T-helper 2 cell treated with Interferon-gamma antibody and Interleukin-4, amounts not matched to agents 5 μg/mL and 100 μg/mL, for 36 hours (primary cell): ENCODE measurements around the gene B4GALT7.
"Not testable (repeated sequence)": the region's sequence is repeated elsewhere in the genome, so short reads cannot be mapped to it uniquely, and the experiment has no call there.

Source experiments
- DNase-seq: peaks from one replicate; pipeline ENCODE4 v3.0.0; 2021; ENCODE audit warnings: low spot score
- H3K27ac Mint-ChIP-seq: one replicate; pipeline ENCODE4 v1.8.0; 2021; ENCODE audit warnings: mild to moderate bottlenecking, mixed read lengths
- H3K27me3 Mint-ChIP-seq: one replicate; pipeline ENCODE4 v1.8.0; 2021; ENCODE audit warnings: low read depth, mixed read lengths
- H3K36me3 Mint-ChIP-seq: one replicate; pipeline ENCODE4 v1.8.0; 2021; ENCODE audit warnings: low read depth, mixed read lengths
- H3K4me1 Mint-ChIP-seq: one replicate; pipeline ENCODE4 v1.8.0; 2021; ENCODE audit warnings: low read depth, mixed read lengths
- H3K4me3 Mint-ChIP-seq: one replicate; pipeline ENCODE4 v1.8.0; 2022; ENCODE audit warnings: mild to moderate bottlenecking, moderate library complexity, mixed read lengths
- H3K9me3 Mint-ChIP-seq: one replicate; pipeline ENCODE4 v1.8.0; 2021; ENCODE audit warnings: mixed read lengths

B4GALT7 gene

DNA sequence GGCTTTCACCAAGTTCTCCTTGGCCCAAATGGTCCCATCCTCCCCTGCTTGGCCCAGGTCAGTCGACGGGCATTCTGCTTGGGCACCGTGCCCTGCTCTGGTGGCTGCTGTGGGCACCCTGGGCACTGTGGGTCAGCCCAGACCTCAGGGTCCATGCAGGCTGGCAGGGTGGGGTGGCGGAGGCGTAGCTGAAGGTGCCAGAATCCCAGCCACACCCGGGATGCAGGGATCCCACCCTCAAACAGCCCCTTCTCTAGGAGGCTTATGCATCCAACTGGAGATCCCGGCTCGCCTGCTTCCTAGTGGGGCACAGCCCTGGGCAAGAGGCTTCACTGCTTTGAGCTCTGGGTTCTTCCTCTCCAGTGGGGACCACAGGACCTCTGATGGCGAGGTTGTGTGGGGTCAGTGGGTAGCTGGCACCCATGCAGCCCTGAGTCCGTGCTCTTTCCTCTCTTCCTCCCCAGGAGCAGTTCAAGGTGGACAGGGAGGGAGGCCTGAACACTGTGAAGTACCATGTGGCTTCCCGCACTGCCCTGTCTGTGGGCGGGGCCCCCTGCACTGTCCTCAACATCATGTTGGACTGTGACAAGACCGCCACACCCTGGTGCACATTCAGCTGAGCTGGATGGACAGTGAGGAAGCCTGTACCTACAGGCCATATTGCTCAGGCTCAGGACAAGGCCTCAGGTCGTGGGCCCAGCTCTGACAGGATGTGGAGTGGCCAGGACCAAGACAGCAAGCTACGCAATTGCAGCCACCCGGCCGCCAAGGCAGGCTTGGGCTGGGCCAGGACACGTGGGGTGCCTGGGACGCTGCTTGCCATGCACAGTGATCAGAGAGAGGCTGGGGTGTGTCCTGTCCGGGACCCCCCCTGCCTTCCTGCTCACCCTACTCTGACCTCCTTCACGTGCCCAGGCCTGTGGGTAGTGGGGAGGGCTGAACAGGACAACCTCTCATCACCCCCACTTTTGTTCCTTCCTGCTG lies 9.4 kb downstream of the B4GALT7 start:
- H3K27me3 Mint-ChIP-seq, result no peaks in the 10 kb centered on the region
- no peak overlapping the region for H3K4me3 Mint-ChIP-seq
- no peak for DNase-seq
- no peak overlapping the region for H3K27ac Mint-ChIP-seq
- no peaks in the 10 kb centered on the region for H3K9me3 Mint-ChIP-seq
- H3K36me3 Mint-ChIP-seq, result no peaks in the 10 kb centered on the region
- no peaks in the 10 kb centered on the region for H3K4me1 Mint-ChIP-seq

DNA sequence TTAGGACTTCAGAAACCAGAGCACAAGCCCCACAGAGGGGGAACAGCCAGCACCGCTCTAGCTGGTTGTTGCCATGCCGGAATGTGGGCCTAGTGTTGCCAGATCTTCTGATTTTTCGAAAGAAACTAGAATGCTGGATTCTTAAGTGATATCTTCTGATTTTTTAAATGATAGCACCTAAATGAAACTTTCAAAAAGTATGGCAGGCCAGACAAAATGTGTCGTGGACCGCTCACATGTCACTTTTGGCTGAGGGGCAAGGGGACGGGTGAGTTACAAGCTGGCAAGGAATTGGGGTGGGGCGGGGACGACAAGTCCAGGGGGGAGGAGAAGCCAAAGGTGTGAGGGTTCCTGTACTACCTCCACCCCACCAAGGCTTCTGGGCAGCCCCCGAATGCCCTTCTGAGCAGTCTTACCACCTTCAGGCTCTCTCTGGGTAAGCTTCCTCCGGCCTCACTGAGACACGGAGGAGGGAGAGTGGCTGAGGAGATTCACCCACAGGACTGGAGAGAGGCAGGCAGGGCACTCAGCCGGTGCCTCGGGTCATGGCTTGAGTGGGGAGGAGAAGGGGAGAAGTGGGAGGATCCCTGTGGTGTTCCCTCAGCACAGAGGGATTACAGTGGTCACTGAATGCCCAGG lies 10.3 kb downstream of the B4GALT7 start:
- Mint-ChIP-seq H3K4me3 (no peak overlapping the region), H3K27me3 (no peaks in the 10 kb centered on the region), H3K27ac (peak overlapping the region; percentile 74), H3K9me3 (no peaks in the 10 kb centered on the region), H3K4me1 (no peaks in the 10 kb centered on the region), H3K36me3 (no peaks in the 10 kb centered on the region)
- DNase-seq, result no peak

DNA sequence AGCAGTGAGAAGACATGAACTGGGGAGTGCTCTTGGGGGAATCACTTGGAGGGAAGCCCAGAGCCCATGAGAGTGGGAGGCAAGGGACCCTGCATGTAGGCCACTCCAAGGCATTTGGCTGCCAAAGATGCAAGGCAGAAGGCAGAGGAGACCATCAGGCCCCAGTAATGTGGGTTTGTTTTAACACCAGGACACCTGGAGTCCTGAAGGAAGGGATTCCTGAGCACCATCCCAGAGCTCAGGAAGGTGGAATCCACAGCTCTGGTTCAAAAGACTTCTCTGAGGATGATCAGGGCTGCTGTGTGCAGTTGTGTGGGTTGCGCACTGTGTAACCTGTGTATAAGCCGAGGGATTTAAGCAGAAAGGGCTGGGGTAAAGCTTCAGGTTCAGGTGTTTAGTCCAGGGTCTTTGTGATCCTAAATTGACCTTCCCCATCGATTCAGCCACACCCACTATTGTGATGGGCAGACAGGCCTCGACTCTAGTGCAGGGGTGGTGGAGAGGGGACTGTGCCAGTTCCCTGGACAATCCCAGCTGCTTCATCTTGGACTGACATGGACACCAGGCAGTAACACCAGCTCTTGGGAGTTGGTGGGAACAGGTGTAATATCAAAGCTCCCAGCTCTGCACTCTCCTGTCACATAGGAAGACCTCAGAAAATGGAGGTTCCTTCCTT lies 11.0 kb downstream of the B4GALT7 start:
- Mint-ChIP-seq H3K36me3 (peaks cover 3% of the 10 kb centered on the region), H3K27ac (peak overlapping the region; percentile 74), H3K9me3 (no peaks in the 10 kb centered on the region), H3K4me3 (no peak overlapping the region), H3K4me1 (no peaks in the 10 kb centered on the region), H3K27me3 (no peaks in the 10 kb centered on the region)
- DNase-seq, result no peak

DNA sequence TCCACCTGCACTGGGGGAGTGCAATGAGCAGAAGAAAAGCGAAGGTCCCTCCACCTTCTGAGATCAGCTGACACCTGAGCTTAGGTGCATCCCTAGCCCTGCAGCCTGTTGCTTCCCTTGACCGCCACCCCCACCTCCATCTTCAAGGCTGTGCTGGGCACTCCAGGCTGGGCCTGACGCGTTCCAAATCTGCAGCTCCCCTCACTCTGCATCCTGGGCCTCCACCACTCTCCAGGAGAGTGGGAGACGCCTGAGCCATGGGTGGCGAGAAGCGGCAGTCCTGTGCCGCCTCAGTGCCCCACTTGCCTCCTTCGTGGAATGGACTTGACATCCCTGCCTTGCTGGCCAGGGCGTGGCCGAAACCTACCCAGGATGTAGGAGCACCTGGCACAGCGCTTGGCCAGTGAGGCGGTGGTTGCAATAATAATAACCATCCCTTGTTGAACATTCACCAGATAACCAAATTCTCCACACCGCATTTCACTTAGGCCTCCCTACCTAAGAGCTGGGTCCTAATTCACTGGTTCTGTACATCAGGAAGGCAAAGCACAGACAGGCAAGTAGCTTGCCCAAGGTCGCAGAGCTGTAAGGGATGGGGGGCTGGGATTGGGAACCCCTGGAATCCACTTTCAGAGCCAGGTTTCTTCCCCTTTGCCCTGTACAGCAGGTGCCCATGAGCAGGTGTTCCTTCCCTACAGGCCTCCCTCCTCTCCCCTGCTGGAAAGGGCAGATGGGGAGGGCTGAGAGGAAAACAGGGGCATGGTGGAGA lies 11.7 kb downstream of the B4GALT7 start:
- H3K4me3 Mint-ChIP-seq, result no peak overlapping the region
- DNase-seq, result no peak
- H3K36me3 Mint-ChIP-seq, result peaks cover 7% of the 10 kb centered on the region
- no peaks in the 10 kb centered on the region for H3K9me3 Mint-ChIP-seq
- H3K4me1 Mint-ChIP-seq, result no peaks in the 10 kb centered on the region
- no peaks in the 10 kb centered on the region for H3K27me3 Mint-ChIP-seq
- H3K27ac Mint-ChIP-seq, result no peak overlapping the region

DNA sequence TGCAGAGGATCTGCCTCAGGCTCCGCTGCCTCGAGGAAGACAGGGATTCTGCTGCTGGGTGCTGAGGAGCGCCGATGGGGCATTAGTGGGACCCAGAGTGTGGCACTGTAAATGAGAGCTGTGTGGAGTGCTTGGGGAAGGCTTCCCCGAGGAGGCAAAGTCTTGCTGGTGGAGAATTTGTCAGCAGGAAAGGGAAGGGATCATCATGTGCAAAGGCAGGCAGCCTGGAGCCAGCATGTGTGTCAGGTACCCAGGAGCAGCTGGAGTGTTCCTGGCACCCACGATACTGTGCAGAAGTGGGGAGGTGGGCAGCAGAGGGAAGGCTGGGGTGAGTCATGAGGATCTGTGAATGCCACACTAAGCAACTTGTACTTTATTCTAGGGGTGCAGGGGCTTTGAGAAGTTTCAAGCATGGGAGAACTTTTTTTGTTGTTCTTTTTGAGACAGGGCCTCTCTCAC lies 12.3 kb downstream of the B4GALT7 start:
- H3K27ac Mint-ChIP-seq, result no peak overlapping the region
- no peaks in the 10 kb centered on the region for H3K27me3 Mint-ChIP-seq
- H3K9me3 Mint-ChIP-seq, result no peaks in the 10 kb centered on the region
- H3K4me3 Mint-ChIP-seq, result no peak overlapping the region
- peaks cover 7% of the 10 kb centered on the region for H3K36me3 Mint-ChIP-seq
- DNase-seq, result no peak
- no peaks in the 10 kb centered on the region for H3K4me1 Mint-ChIP-seq

DNA sequence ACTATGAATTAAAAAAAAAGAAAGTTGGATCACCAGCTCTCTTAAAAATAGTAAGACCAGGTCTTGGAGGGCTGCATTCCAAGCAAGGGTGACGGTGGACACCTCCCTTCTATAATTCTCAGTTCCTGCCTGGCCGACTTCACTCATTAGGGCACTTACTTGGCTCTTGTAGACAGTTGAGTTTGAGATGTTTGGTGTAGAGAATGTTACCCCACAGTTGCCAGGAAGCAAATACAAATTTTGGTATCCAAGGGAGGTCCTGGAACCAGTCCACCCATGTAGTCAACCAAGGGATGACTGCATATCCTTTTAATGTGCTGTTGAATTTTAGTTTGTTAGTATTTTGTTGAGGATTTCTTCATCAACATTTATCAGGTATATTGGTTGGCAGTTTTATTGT lies 20.6 kb downstream of the B4GALT7 start:
- H3K27me3 Mint-ChIP-seq, result no peaks in the 10 kb centered on the region
- H3K27ac Mint-ChIP-seq, result no peak overlapping the region
- H3K9me3 Mint-ChIP-seq, result no peaks in the 10 kb centered on the region
- H3K36me3 Mint-ChIP-seq, result peaks cover 43% of the 10 kb centered on the region
- no peaks in the 10 kb centered on the region for H3K4me1 Mint-ChIP-seq
- DNase-seq, result no peak
- H3K4me3 Mint-ChIP-seq, result no peak overlapping the region

DNA sequence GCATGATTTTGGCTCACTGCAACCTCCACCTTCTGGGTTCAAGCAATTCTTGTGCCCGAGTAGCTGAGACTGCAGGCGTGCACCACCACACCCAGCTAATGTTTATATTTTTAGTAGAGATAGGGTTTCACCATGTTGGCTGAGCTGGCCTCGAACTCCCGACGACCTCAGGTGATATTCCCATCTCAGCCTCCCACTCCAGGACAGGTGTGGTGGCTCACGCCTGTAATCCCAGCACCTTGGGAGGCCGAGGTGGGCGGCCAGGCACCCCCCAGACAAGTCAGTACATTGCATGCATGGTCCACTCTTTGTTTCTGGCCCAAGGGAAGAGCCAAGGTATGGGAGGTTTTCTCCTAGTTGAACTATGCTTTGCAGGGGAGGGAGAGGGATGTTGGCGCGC lies 24.2 kb downstream of the B4GALT7 start:
- H3K9me3 Mint-ChIP-seq, H3K27me3 Mint-ChIP-seq, H3K4me3 Mint-ChIP-seq, DNase-seq, H3K27ac Mint-ChIP-seq, H3K4me1 Mint-ChIP-seq: not testable (repeated sequence)
- H3K36me3 Mint-ChIP-seq, result peaks cover 28% of the 10 kb centered on the region

DNA sequence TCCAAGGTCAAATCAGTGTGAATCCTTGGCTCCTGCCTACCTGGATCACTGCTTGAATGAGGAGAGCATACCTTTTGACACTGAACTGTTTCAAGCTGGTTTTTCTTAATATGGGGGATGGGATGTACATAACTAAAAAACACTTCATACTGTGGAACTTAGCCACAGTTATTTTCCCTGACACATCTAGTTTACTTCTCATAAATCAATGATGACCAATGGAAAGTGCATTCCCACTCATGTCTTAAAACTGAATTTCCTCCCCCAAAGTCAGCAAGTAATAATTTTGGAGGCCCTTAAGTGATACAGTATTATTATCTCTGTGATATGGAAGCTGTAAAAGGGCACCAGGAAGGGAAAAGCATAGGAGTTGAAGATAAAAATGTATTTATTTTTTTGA lies 30.3 kb downstream of the B4GALT7 start:
- not testable (repeated sequence) for DNase-seq

DNA sequence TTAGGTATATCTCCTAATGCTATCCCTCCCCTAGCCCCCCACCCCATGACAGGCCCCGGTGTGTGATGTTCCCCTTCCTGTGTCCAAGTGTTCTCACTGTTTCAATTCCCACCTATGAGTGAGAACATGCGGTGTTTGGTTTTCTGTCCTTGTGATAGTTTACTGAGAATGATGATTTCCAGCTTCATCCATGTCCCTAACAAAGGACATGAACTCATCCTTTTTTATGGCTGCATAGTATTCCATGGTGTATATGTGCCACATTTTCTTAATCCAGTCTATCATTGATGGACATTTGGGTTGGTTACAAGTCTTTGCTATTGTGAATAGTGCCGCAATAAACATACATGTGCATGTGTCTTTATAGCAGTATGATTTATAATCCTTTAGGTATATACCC lies 35.0 kb downstream of the B4GALT7 start:
- not testable (repeated sequence) for H3K27ac Mint-ChIP-seq, H3K27me3 Mint-ChIP-seq, DNase-seq, H3K4me3 Mint-ChIP-seq, H3K4me1 Mint-ChIP-seq
- Mint-ChIP-seq H3K9me3 (peaks cover 18% of the 10 kb centered on the region), H3K36me3 (peaks cover 11% of the 10 kb centered on the region)

More for the DNA sequence above, 30.3 kb downstream of the B4GALT7 start:
- peaks cover 14% of the 10 kb centered on the region for H3K36me3 Mint-ChIP-seq
- not testable (repeated sequence) for H3K4me3 Mint-ChIP-seq, H3K27me3 Mint-ChIP-seq, H3K4me1 Mint-ChIP-seq, H3K9me3 Mint-ChIP-seq, H3K27ac Mint-ChIP-seq

DNA sequence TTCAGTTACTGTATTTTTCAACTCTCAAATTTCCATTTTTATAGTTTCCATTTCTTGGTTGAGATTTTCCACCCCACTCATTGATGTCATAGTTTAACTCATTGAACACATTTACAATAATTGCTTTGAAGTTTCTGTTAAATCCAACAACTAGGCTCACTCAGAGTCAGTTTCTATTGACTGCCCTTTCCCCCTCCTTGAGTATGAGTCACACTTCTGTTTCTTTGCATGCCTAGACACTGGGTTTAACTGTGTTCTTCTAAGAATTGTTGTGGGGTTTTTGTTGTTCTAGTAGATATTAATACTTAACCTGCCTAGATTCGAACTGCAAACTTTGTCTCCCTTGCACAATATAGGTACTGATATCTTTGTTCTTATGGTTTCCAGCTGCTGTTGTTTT lies 45.5 kb downstream of the B4GALT7 start:
- not testable (repeated sequence) for H3K4me3 Mint-ChIP-seq, H3K4me1 Mint-ChIP-seq, H3K9me3 Mint-ChIP-seq, H3K27me3 Mint-ChIP-seq, H3K27ac Mint-ChIP-seq, DNase-seq
- peaks cover 19% of the 10 kb centered on the region for H3K36me3 Mint-ChIP-seq

DNA sequence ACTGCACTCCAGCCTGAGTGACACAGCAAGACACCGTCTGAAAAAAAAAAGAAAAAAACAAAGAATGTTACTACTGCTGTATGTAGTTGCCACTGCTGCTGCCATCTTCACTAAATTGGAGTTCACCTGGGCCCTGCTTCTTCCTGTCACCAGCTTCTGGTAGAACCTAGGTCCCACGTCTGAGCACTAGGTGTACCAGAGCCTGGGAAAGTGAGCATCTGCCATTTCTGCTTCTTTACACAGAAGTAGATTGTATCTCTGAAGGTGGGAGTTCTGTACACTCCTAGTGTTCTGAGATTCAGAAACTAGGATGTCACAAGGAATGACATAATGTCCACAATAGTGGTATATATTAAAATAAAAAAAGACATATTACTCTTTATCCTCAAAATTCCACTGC lies 51.3 kb downstream of the B4GALT7 start:
- not testable (repeated sequence) for DNase-seq, H3K4me1 Mint-ChIP-seq, H3K4me3 Mint-ChIP-seq, H3K9me3 Mint-ChIP-seq, H3K27ac Mint-ChIP-seq, H3K27me3 Mint-ChIP-seq
- peaks cover 22% of the 10 kb centered on the region for H3K36me3 Mint-ChIP-seq

DNA sequence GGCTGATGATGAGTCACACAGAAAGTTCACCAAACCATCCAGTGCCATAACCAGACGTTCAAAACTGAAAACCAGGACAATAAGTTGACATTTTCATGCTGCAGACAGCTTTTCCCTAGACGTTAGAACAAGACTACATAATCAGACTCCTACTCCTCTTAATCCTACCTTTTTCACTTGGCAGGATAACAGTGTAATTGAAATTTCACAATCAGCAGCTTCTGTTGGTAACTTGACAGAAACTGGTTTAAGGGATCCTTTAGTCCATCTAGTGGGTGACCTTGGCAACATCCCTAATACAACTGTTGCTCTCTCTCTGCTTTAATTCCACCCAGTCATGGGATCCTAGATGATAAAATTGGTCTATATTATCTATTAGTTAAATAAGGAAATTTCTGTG lies 57.9 kb downstream of the B4GALT7 start:
- DNase-seq, H3K4me1 Mint-ChIP-seq, H3K36me3 Mint-ChIP-seq, H3K27me3 Mint-ChIP-seq, H3K27ac Mint-ChIP-seq, H3K4me3 Mint-ChIP-seq, H3K9me3 Mint-ChIP-seq: not testable (repeated sequence)

DNA sequence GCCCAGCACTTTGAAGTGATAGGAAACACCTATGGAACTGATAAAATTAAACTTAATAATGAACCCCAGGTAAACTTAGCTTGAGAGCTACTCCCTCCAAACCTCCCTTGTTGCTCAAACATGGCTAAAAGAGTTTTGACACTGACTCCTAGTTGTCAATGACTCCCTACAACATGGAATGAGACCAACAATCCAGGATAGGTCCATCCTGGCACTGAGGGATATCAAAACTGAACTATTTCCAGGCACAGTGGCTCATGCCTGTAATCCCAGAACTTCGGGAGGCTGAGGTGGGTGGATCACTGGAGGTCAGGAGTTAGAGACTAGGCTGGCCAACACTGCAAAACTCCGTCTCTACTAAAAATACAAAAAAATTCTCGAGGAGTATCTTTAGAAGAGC lies 58.6 kb downstream of the B4GALT7 start:
- not testable (repeated sequence) for H3K9me3 Mint-ChIP-seq, H3K27ac Mint-ChIP-seq, H3K4me1 Mint-ChIP-seq, DNase-seq, H3K27me3 Mint-ChIP-seq, H3K36me3 Mint-ChIP-seq, H3K4me3 Mint-ChIP-seq
